Breast epithelium (tissue), 3 donors: ENCODE data around the gene ORC6.

Experiments
- POLR2A ChIP-seq: fragments of 450-650 bp; IDR thresholded peaks from one replicate; pipeline ENCODE4 v1.6.1; 2016; ENCODE audit warnings: antibody characterized with exemption, mild to moderate bottlenecking, moderate library complexity
- TF ChIP-seq, protein P1 (sequence below), 3 donors: fragments of 450-650 bp; IDR thresholded peaks; one replicate each; pipeline ENCODE4 v1.5.1; 2016 to 2017; ENCODE audit warnings: antibody characterized with exemption in 3 of 3, mild to moderate bottlenecking in 3 of 3, moderate library complexity in 3 of 3

DNA sequence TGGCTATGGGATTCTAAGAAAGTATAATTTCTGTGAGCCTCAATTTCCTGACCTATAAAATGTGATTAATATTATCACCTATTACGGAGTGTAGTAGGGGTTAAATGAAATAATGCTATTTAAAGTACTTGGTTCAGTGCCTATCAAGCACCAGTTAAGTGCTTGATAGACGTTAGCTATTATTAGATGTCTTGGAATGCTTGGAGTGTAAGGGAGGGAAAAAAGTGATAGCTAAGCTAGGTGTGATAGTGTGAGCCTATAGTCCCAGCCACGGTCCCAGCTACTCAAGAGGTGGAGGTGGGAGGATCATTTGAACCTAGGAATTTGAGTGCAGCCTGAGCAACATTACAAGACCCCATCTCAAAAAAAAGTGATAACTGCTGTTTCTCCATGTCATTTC, 7.5 kb downstream of the ORC6 start:
- TF ChIP-seq, protein P1, sequence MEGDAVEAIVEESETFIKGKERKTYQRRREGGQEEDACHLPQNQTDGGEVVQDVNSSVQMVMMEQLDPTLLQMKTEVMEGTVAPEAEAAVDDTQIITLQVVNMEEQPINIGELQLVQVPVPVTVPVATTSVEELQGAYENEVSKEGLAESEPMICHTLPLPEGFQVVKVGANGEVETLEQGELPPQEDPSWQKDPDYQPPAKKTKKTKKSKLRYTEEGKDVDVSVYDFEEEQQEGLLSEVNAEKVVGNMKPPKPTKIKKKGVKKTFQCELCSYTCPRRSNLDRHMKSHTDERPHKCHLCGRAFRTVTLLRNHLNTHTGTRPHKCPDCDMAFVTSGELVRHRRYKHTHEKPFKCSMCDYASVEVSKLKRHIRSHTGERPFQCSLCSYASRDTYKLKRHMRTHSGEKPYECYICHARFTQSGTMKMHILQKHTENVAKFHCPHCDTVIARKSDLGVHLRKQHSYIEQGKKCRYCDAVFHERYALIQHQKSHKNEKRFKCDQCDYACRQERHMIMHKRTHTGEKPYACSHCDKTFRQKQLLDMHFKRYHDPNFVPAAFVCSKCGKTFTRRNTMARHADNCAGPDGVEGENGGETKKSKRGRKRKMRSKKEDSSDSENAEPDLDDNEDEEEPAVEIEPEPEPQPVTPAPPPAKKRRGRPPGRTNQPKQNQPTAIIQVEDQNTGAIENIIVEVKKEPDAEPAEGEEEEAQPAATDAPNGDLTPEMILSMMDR (IDR thresholded peaks at IDR 0.05): no peak
- no peak for TF ChIP-seq POLR2A
